Epithelial cell of esophagus (primary cell): ENCODE measurements around the gene CRIP2.

Source experiments
- DNase-seq: peaks from one replicate; pipeline ENCODE4 v3.0.0; 2010; ENCODE audit warnings: low read depth
- H3K4me3 ChIP-seq: 2 replicates; pipeline ENCODE4 v1.5.1; 2011; ENCODE audit warnings: mild to moderate bottlenecking, low read length, control low read depth
- CTCF ChIP-seq: IDR thresholded peaks from 2 replicates; pipeline ENCODE4 v1.5.1; 2011; ENCODE audit warnings: low read depth, mild to moderate bottlenecking, low read length, control low read depth, inconsistent platforms; ENCODE audit not compliant: insufficient read depth; ENCODE audit errors: missing control alignments

CRIP2 gene

GRCh38 chr14:105474483-105475268 is at the start of gene CRIP2:
TSS of gene CRIP2 (plus strand) at chr14:105474821. CDS start at chr14:105474863, 42 bp downstream.
- DNase-seq, result peak; percentile 53
- H3K4me3 ChIP-seq, result peak within 1 kb of the TSS; percentile 46
- no peak for TF ChIP-seq CTCF

GRCh38 chr14:105424861-105425260 is 49.8 kb upstream of the CRIP2 start:
- DNase-seq, result no peak
- no peak for TF ChIP-seq CTCF
- no peak overlapping the region for H3K4me3 ChIP-seq

GRCh38 chr14:105425823-105426247 is 48.8 kb upstream of the CRIP2 start:
- H3K4me3 ChIP-seq, result no peak overlapping the region
- no peak for TF ChIP-seq CTCF
- no peak for DNase-seq

GRCh38 chr14:105426416-105427130 is 48.0 kb upstream of the CRIP2 start:
- TF ChIP-seq CTCF, result no peak
- H3K4me3 ChIP-seq, result no peak overlapping the region
- DNase-seq, result no peak

- TF ChIP-seq CTCF, result no peak
- no peak overlapping the region for H3K4me3 ChIP-seq
Measured at GRCh38 chr14:105427412-105427811, 47.2 kb upstream of the CRIP2 start.

GRCh38 chr14:105427936-105428485 is 46.6 kb upstream of the CRIP2 start:
- H3K4me3 ChIP-seq, result no peak overlapping the region
- TF ChIP-seq CTCF, result no peak
- DNase-seq, result no peak

More at GRCh38 chr14:105427412-105427811, 47.2 kb upstream of the CRIP2 start:
- DNase-seq, result no peak
